HEK293 (cell line): ENCODE results near the gene INPP1.

Experiments
- GLIS1 ChIP-seq: fragments of 450-650 bp; formaldehyde crosslinking; IDR thresholded peaks from 2 replicates; pipeline ENCODE4 v1.5.1; 2016; ENCODE audit warnings: missing biosample characterization, missing genetic modification characterization
- ZNF654 ChIP-seq: fragments of 450-650 bp; formaldehyde crosslinking; IDR thresholded peaks from 2 replicates; pipeline ENCODE4 v1.5.1; 2016; ENCODE audit warnings: low read depth, missing biosample characterization, missing genetic modification characterization
- TF ChIP-seq, protein P1 (sequence below): fragments of 450-650 bp; formaldehyde crosslinking; IDR thresholded peaks from 2 replicates; pipeline ENCODE4 v1.5.1; 2016; ENCODE audit warnings: missing biosample characterization, missing genetic modification characterization
- TF ChIP-seq, protein P2 (sequence below): fragments of 450-650 bp; formaldehyde crosslinking; optimal IDR thresholded peaks from 2 replicates; pipeline ENCODE3; 2016; ENCODE audit warnings: missing biosample characterization, mild to moderate bottlenecking, missing genetic modification characterization

DNA sequence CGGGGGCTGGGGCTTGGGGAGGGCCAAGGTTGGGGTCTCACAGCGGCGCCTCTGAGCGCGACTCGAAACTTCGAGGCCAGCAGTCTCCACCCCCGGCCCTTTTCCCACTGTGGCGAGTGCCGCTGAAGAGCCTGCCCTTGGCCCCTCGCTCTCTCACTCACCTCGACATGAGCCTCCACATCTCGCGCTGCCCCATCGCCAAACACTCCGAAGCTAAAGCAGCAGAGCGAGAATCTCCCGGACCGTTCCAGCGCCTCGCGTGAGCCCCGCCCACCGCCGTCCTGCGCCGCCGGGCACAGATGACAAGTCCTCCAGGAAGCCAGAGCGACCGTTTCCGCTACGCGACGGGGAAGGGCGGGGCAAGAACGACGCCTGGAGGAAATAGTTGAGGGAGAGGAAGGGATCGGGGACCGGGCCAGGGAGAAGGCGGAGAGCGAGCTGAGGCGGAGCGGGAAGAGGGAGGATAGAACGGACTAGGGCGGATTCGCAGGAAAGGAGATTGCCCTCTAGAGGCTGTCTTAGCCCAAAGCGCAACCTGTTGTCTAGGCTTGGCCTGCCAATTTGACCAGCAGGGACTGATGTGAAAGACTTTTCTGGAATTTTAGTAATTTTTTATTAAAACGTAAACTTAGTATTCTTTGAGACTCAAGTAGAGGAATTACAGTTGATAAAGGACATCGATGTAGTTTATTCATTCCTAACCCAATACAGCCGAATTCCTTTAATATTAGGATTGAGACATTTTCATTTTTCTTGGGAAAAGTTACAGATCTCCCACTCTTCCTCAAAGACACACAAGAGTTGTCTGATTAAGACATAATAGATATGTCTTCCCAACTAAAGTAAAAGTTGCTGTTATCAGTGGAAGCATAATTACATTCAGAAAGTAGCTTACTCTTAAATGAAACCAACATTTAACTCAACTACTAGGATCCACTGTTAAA, 23.6 kb upstream of the INPP1 start, which contains the start of gene HIBCH:
- peak; percentile 37; the same call in 1 of the 2 replicates for TF ChIP-seq GLIS1 (tag by site-specific recombination)
- TF ChIP-seq, protein P1, sequence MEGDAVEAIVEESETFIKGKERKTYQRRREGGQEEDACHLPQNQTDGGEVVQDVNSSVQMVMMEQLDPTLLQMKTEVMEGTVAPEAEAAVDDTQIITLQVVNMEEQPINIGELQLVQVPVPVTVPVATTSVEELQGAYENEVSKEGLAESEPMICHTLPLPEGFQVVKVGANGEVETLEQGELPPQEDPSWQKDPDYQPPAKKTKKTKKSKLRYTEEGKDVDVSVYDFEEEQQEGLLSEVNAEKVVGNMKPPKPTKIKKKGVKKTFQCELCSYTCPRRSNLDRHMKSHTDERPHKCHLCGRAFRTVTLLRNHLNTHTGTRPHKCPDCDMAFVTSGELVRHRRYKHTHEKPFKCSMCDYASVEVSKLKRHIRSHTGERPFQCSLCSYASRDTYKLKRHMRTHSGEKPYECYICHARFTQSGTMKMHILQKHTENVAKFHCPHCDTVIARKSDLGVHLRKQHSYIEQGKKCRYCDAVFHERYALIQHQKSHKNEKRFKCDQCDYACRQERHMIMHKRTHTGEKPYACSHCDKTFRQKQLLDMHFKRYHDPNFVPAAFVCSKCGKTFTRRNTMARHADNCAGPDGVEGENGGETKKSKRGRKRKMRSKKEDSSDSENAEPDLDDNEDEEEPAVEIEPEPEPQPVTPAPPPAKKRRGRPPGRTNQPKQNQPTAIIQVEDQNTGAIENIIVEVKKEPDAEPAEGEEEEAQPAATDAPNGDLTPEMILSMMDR = peak; percentile 98
- TF ChIP-seq, protein P2, sequence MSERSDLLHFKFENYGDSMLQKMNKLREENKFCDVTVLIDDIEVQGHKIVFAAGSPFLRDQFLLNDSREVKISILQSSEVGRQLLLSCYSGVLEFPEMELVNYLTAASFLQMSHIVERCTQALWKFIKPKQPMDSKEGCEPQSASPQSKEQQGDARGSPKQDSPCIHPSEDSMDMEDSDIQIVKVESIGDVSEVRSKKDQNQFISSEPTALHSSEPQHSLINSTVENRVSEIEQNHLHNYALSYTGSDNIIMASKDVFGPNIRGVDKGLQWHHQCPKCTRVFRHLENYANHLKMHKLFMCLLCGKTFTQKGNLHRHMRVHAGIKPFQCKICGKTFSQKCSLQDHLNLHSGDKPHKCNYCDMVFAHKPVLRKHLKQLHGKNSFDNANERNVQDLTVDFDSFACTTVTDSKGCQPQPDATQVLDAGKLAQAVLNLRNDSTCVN (tag by site-specific recombination) = peak; percentile 34
- no peak for TF ChIP-seq ZNF654
